ENCODE measurements around the gene ZNF385D.
"Not testable (repeated sequence)": the region's sequence is repeated elsewhere in the genome, so short reads cannot be mapped to it uniquely, and the experiment has no call there.

The ZNF385D gene

DNA sequence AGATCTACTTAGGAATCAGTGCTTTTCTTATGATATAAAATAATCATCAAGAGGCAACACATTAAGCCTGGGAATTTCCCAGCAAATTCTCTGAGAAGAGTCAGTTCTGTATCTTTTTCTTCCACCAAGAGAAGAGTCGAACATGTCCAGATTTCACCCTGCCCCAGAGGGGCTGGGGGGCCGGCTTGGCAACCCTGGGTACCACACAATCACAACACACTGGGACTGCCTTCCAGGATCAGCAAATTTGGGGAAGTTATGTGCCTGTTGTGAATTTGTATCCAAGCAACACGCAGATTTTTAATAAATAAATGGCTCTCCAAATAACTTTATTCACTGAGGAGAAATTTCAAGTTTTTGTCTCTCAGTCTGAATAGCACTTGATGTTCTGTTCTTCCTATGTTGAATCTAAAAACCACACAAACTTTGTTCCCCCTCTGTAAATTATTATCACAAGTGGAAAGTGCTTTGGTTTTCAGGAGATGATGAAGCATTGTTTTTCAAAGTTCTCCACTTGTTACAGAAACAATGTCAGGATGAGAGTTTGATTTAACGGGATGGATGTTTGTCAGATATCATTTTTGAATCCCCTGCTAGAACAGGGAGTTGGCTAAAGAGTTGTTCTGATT lies 357.2 kb downstream of the ZNF385D start:
- no peaks in the 10 kb centered on the region for H3K9me3 ChIP-seq
- H3K27me3 ChIP-seq, result no peaks in the 10 kb centered on the region
- no peak for DNase-seq
- no peak for TF ChIP-seq CTCF (IDR thresholded peaks at IDR 0.05; ENCODE audit: low read depth, low read length)
- no peak overlapping the region for H3K4me3 ChIP-seq (ENCODE audit: low read depth, low read length)
- H3K36me3 ChIP-seq, result no peaks in the 10 kb centered on the region
- no peaks in the 10 kb centered on the region for H3K4me1 ChIP-seq

DNA sequence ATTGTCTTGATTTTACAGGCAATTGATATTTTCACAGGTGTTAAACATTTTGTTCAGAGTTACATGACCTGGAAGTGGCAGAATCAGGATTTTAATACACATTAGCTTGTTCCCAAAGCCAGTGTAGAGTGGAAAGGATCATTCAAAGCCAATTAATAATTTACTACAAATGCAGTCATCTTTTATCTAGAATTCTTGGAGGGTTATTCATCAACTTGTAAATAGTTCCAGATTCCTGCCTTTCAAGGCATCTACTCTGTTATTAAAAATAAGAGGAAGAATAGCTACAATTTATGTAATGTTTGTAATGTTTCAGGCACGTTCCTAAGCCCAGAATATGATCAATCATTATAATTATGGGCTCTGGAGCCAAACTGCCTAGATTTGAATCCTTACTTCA lies 358.5 kb downstream of the ZNF385D start:
- H3K4me3 ChIP-seq (ENCODE audit: low read depth, low read length), result no peak overlapping the region
- TF ChIP-seq CTCF (IDR thresholded peaks at IDR 0.05; ENCODE audit: low read depth, low read length), result no peak
- no peaks in the 10 kb centered on the region for H3K4me1 ChIP-seq
- H3K27me3 ChIP-seq, result no peaks in the 10 kb centered on the region
- no peak for DNase-seq
- no peaks in the 10 kb centered on the region for H3K9me3 ChIP-seq
- no peaks in the 10 kb centered on the region for H3K36me3 ChIP-seq

- TF ChIP-seq CTCF (IDR thresholded peaks at IDR 0.05; ENCODE audit: low read depth, low read length), result no peak
- Histone ChIP-seq H3K36me3 (no peaks in the 10 kb centered on the region), H3K27me3 (no peaks in the 10 kb centered on the region), H3K9me3 (no peaks in the 10 kb centered on the region), H3K4me3 (ENCODE audit: low read depth, low read length) (no peak overlapping the region), H3K4me1 (no peaks in the 10 kb centered on the region)
- no peak for DNase-seq
Observed at GRCh38 chr3:21390856-21391255, 360.2 kb downstream of the ZNF385D start.

GRCh38 chr3:21390136-21390535 lies 360.9 kb downstream of the ZNF385D start:
- Histone ChIP-seq H3K27me3 (no peaks in the 10 kb centered on the region), H3K4me1 (no peaks in the 10 kb centered on the region), H3K4me3 (ENCODE audit: low read depth, low read length) (no peak overlapping the region), H3K9me3 (no peaks in the 10 kb centered on the region), H3K36me3 (no peaks in the 10 kb centered on the region)
- no peak for TF ChIP-seq CTCF (IDR thresholded peaks at IDR 0.05; ENCODE audit: low read depth, low read length)
- no peak for DNase-seq

DNA sequence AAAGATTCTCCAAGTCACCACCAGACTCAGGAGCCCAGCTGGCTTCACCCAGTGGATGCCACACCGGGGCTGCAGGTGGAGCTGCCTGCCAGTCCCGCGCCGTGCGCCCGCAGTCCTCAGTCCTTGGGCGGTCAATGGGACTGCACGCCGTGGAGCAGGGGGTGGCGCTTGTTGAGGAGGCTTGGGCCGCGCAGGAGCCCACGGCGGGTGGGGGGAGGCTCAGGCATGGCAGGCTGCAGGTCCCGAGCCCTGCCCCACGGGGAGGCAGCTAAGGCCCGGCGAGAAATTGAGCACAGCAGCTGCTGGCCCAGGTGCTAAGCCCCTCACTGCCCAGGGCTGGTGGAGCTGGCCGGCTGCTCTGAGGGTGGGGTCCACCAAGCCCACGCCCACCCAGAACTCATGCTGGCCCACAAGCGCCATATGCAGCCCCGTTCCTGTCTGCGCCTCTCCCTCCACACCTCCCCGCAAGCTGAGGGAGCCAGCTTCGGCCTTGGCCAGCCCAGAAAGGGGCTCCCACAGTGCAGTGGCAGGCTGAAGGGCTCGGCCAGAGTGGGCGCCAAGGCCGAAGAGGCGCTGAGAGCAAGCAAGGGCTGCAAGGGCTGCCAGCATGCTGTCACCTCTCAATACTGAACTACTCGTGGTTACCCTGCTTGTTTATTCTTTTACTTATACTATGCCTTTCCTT lies 363.7 kb downstream of the ZNF385D start:
- H3K4me1 ChIP-seq; H3K4me3 ChIP-seq (ENCODE audit: low read depth, low read length); H3K9me3 ChIP-seq; H3K36me3 ChIP-seq; H3K27me3 ChIP-seq; DNase-seq: not testable (repeated sequence)

GRCh38 chr3:21378036-21378435 lies 373.0 kb downstream of the ZNF385D start:
- not testable (repeated sequence) for DNase-seq; H3K27me3 ChIP-seq; H3K36me3 ChIP-seq; H3K4me3 ChIP-seq (ENCODE audit: low read depth, low read length); H3K9me3 ChIP-seq; H3K4me1 ChIP-seq

GRCh38 chr3:21377071-21377769 lies 373.8 kb downstream of the ZNF385D start:
- Histone ChIP-seq H3K4me3 (ENCODE audit: low read depth, low read length) (no peak overlapping the region), H3K9me3 (no peaks in the 10 kb centered on the region), H3K4me1 (no peaks in the 10 kb centered on the region), H3K36me3 (no peaks in the 10 kb centered on the region), H3K27me3 (no peaks in the 10 kb centered on the region)
- no peak for DNase-seq
- TF ChIP-seq CTCF (IDR thresholded peaks at IDR 0.05; ENCODE audit: low read depth, low read length), result no peak
